OCI-LY3 (cell line): ENCODE measurements around the gene TMPRSS12.
A peak's percentile ranks its signal among the peaks of the same experiment; 100 is the strongest.
"Not testable (repeated sequence)": the region's sequence is repeated elsewhere in the genome, so short reads cannot be mapped to it uniquely, and the experiment has no call there.

Experiments
- H2AFZ ChIP-seq: fragments of 200-600, 300-600 bp; shearing (Covaris generic); 2 replicates; pipeline ENCODE4 v1.6.0; 2014; ENCODE audit warnings: antibody characterized with exemption, low read depth, low read length
- H3K27ac ChIP-seq: fragments of 200-600, 300-600 bp; sonication (generic); 2 replicates; pipeline ENCODE4 v1.5.1; 2014; ENCODE audit warnings: mild to moderate bottlenecking, low read length, moderate library complexity, mixed read lengths
- H3K27me3 ChIP-seq: fragments of 200-600, 300-600 bp; sonication (generic); 2 replicates; pipeline ENCODE4 v1.6.1; 2014; ENCODE audit warnings: low read depth, low read length, mixed read lengths
- H3K36me3 ChIP-seq: fragments of 200-600, 300-600 bp; sonication (generic); replicated peaks from 2 replicates; pipeline ENCODE3; 2014; ENCODE audit warnings: low read depth, low read length, mixed read lengths
- H3K4me1 ChIP-seq: fragments of 300-600, 200-600 bp; sonication (generic); 2 replicates; pipeline ENCODE4 v1.6.1; 2014; ENCODE audit warnings: low read length, mixed read lengths
- H3K4me2 ChIP-seq: fragments of 200-600, 300-600 bp; sonication (generic); 2 replicates; pipeline ENCODE4 v1.6.1; 2014; ENCODE audit warnings: low read length, mixed read lengths
- H3K4me3 ChIP-seq: fragments of 300-600, 200-600 bp; sonication (generic); 2 replicates; pipeline ENCODE4 v1.5.1; 2014; ENCODE audit warnings: antibody characterized with exemption, mild to moderate bottlenecking, low read length, moderate library complexity
- H3K79me2 ChIP-seq: fragments of 300-600, 200-600 bp; shearing (Covaris generic); 2 replicates; pipeline ENCODE4 v1.6.1; 2014; ENCODE audit warnings: mild to moderate bottlenecking, low read length, mixed read lengths
- H3K9ac ChIP-seq: fragments of 300-600, 200-600 bp; shearing (Covaris generic); 2 replicates; pipeline ENCODE4 v1.6.0; 2014; ENCODE audit warnings: mild to moderate bottlenecking, low read length, moderate library complexity
- H3K9me3 ChIP-seq: fragments of 200-600, 300-600 bp; shearing (Covaris generic); 2 replicates; pipeline ENCODE4 v1.6.1; 2014; ENCODE audit warnings: low read length, mixed read lengths; ENCODE audit not compliant: insufficient read depth
- H4K20me1 ChIP-seq: fragments of 200-600, 300-600 bp; sonication (generic); 2 replicates; pipeline ENCODE4 v1.6.1; 2016; ENCODE audit warnings: low read length, mixed read lengths; ENCODE audit not compliant: insufficient read depth
- EZH2phosphoT487 ChIP-seq: fragments of 200-600 bp; shearing (Covaris generic); IDR thresholded peaks from 2 replicates; pipeline ENCODE4 v1.6.1; 2018; ENCODE audit warnings: antibody characterized with exemption, mixed run types, low read depth
- TF ChIP-seq, protein P1 (sequence below): fragments of 200-600, 300-600 bp; sonication (generic); IDR thresholded peaks from 2 replicates; pipeline ENCODE4 v1.5.1; 2014; ENCODE audit warnings: antibody characterized with exemption, low read length, low read depth

The TMPRSS12 gene

DNA sequence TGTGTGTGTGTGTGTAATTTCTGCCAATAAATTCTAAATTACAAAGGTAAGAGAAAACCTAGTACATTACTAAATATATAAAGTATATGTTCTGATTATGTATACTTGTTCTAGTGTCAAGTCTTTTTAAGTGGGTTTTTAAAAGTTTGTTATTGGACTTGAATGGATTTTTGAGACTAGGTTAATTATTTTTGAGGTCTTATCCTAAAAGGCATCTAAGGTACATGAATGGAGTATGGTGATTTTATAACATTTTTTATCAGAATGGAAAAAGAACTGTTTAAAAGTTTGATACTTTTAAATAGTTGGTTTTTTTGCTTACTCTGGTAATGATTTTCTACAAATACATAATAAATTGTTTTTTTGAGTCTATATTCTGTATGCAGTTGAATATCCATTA, 22.5 kb upstream of the TMPRSS12 start:
- Histone ChIP-seq H3K27ac (no peak overlapping the region), H3K36me3 (peaks cover 17% of the 10 kb centered on the region), H3K4me1 (peaks cover 6% of the 10 kb centered on the region), H3K79me2 (no peaks in the 10 kb centered on the region), H3K4me2 (no peak overlapping the region), H2AFZ (no peak overlapping the region), H3K9me3 (no peaks in the 10 kb centered on the region), H3K27me3 (no peaks in the 10 kb centered on the region), H3K9ac (no peak overlapping the region), H4K20me1 (no peaks in the 10 kb centered on the region), H3K4me3 (no peak overlapping the region)
- no peak for TF ChIP-seq EZH2phosphoT487
- TF ChIP-seq, protein P1, sequence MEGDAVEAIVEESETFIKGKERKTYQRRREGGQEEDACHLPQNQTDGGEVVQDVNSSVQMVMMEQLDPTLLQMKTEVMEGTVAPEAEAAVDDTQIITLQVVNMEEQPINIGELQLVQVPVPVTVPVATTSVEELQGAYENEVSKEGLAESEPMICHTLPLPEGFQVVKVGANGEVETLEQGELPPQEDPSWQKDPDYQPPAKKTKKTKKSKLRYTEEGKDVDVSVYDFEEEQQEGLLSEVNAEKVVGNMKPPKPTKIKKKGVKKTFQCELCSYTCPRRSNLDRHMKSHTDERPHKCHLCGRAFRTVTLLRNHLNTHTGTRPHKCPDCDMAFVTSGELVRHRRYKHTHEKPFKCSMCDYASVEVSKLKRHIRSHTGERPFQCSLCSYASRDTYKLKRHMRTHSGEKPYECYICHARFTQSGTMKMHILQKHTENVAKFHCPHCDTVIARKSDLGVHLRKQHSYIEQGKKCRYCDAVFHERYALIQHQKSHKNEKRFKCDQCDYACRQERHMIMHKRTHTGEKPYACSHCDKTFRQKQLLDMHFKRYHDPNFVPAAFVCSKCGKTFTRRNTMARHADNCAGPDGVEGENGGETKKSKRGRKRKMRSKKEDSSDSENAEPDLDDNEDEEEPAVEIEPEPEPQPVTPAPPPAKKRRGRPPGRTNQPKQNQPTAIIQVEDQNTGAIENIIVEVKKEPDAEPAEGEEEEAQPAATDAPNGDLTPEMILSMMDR: no peak

DNA sequence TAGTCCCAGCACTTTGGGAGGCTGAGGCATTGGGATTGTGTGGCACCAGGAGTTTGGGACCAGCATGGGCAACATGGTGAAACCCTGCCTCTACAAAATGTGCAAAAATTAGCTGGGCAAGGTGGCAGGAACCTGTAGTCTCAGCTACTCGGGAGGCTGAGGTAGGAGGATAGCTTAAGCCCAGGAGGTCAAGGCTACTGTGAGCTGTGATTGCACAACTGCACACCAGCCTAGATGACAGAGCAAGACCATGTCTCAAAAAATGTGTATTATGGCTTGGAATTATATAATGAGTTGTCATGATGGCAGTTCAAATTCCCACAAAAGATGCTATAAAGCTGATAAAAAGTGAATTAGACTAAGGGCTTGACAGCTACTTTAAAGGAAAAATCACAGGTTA, 20.6 kb upstream of the TMPRSS12 start:
- TF ChIP-seq EZH2phosphoT487: no peak
- TF ChIP-seq, protein P1: no peak
- H3K36me3 ChIP-seq: peaks cover 7% of the 10 kb centered on the region
- H3K9me3 ChIP-seq: no peaks in the 10 kb centered on the region
- H2AFZ ChIP-seq: no peak overlapping the region
- H3K9ac ChIP-seq: no peak overlapping the region
- no peaks in the 10 kb centered on the region for H3K79me2 ChIP-seq
- no peaks in the 10 kb centered on the region for H4K20me1 ChIP-seq
- peaks cover 7% of the 10 kb centered on the region for H3K4me1 ChIP-seq
- no peak overlapping the region for H3K4me3 ChIP-seq
- H3K4me2 ChIP-seq: no peak overlapping the region
- no peak overlapping the region for H3K27ac ChIP-seq
- H3K27me3 ChIP-seq: no peaks in the 10 kb centered on the region

DNA sequence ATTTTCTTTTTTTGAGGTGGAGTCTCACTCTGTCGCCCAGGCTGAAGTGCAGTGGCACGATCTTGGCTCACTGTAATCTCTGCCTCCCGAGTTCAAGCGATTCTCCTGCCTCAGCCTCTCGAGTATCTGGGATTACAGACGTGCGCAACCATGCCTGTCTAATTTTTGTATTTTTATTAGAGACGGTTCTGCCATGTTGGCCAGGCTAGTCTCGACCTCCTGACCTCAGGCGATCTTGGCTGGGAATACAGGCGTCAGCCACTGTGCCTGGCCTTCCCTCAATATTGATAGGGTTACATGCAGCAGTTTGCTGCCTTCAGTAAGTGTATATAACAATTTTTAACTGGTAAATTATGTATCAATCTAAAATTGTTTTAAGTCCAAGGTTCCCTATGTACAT, 19.0 kb upstream of the TMPRSS12 start:
- H3K4me2 ChIP-seq: not testable (repeated sequence)

DNA sequence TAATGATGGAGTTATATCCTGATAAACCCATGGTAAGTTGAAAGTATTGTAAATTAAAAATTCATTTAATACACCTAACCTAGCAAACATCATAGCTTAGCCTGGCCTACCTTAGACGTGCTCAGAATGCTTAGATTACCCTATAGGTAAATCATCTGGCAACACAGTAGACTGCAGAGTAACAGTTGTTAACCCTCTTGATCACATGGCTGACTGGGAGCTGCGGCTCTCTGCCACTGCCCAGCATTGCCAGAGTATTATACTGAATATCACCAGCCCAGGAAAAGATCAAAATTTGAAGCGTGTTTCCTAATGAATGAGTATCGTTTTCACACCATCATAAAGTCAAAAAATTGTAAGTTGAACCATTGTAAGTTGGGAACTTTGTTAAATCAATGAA, 17.8 kb upstream of the TMPRSS12 start:
- Histone ChIP-seq H3K9me3 (no peaks in the 10 kb centered on the region), H3K27ac (no peak overlapping the region), H2AFZ (no peak overlapping the region)

More for the DNA sequence above, 19.0 kb upstream of the TMPRSS12 start:
- not testable (repeated sequence) for H3K9ac ChIP-seq, H3K27ac ChIP-seq, H2AFZ ChIP-seq, H3K4me3 ChIP-seq, H3K4me1 ChIP-seq, H3K79me2 ChIP-seq, H4K20me1 ChIP-seq, H3K9me3 ChIP-seq, H3K36me3 ChIP-seq, H3K27me3 ChIP-seq

More for the DNA sequence above, 17.8 kb upstream of the TMPRSS12 start:
- Histone ChIP-seq H3K27me3 (no peaks in the 10 kb centered on the region), H3K9ac (no peak overlapping the region), H3K79me2 (no peaks in the 10 kb centered on the region), H3K36me3 (no peaks in the 10 kb centered on the region), H3K4me1 (peaks cover 7% of the 10 kb centered on the region), H3K4me3 (peak overlapping the region; percentile 1; the same call in 1 of the 2 replicates), H3K4me2 (peak overlapping the region; percentile 29), H4K20me1 (no peaks in the 10 kb centered on the region)
- no peak for TF ChIP-seq EZH2phosphoT487
- TF ChIP-seq, protein P1: no peak
